Hepatocyte (in vitro differentiated cells): ENCODE results near the gene CYB561D1.

ENCODE experiments used
- EZH2 ChIP-seq: fragments of 200-600 bp; sonication (generic); IDR thresholded peaks from 2 replicates; pipeline ENCODE4 v1.6.1; 2016; ENCODE audit warnings: antibody characterized with exemption, mild to moderate bottlenecking, borderline replicate concordance
- EZH2phosphoT487 ChIP-seq: fragments of 200-600 bp; sonication (generic); IDR thresholded peaks from one replicate; pipeline ENCODE4 v1.6.1; 2018; ENCODE audit warnings: antibody characterized with exemption, mild to moderate bottlenecking, low read depth, moderate library complexity; ENCODE audit not compliant: unreplicated experiment, severe bottlenecking
- TF ChIP-seq, protein P1 (sequence below): fragments of 200-600 bp; sonication (generic); IDR thresholded peaks from 2 replicates; pipeline ENCODE4 v1.5.1; 2016; ENCODE audit warnings: antibody characterized with exemption, mild to moderate bottlenecking; ENCODE audit not compliant: poor library complexity

DNA sequence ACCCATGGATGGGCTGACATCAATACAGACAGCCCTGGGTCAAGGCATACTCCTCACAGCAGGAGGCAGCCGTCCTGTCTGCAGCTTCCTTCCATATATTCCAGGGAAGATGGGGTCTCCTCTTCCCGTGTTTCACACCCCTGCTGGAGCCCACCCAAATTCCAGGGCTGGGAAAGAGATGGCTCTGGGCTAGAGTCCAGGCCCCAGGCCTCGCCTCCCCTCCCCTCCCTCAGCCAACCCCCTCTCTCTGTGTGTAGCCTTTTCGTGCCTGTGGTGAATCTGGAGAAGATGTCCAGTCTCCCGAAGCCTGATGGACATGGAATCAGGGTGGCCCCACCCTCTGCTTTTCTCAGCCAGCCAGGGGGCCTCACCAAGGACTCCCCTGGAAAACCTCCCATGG is 6.6 kb upstream of the CYB561D1 start:
- TF ChIP-seq, protein P1, sequence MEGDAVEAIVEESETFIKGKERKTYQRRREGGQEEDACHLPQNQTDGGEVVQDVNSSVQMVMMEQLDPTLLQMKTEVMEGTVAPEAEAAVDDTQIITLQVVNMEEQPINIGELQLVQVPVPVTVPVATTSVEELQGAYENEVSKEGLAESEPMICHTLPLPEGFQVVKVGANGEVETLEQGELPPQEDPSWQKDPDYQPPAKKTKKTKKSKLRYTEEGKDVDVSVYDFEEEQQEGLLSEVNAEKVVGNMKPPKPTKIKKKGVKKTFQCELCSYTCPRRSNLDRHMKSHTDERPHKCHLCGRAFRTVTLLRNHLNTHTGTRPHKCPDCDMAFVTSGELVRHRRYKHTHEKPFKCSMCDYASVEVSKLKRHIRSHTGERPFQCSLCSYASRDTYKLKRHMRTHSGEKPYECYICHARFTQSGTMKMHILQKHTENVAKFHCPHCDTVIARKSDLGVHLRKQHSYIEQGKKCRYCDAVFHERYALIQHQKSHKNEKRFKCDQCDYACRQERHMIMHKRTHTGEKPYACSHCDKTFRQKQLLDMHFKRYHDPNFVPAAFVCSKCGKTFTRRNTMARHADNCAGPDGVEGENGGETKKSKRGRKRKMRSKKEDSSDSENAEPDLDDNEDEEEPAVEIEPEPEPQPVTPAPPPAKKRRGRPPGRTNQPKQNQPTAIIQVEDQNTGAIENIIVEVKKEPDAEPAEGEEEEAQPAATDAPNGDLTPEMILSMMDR = no peak
- TF ChIP-seq EZH2 = no peak
- TF ChIP-seq EZH2phosphoT487 = no peak
